NK-92 treated with Interleukin-12 subunit alpha and Interleukin-12 subunit beta, amount 100 ng/mL, for 24 hours (cell line): ENCODE data around the gene OR9A4.
"Not testable (repeated sequence)": the region's sequence is repeated elsewhere in the genome, so short reads cannot be mapped to it uniquely, and the experiment has no call there.

Experiments
- DNase-seq: peaks from one replicate; lab custom pipeline; 2025; lab: John Stamatoyannopoulos, UW

OR9A4 gene

GRCh38 chr7:141916099-141916498, at the start of gene OR9A4:
Gene OR9A4 (plus strand): TSS chr7:141916399. CDS start chr7:141918876, 2,477 bp downstream.
- no peak for DNase-seq

- no peak for DNase-seq
Measured at GRCh38 chr7:141866974-141867373, 49.2 kb upstream of the OR9A4 start.

- DNase-seq, result no peak
Measured at GRCh38 chr7:141872931-141873330, 43.3 kb upstream of the OR9A4 start.

DNA sequence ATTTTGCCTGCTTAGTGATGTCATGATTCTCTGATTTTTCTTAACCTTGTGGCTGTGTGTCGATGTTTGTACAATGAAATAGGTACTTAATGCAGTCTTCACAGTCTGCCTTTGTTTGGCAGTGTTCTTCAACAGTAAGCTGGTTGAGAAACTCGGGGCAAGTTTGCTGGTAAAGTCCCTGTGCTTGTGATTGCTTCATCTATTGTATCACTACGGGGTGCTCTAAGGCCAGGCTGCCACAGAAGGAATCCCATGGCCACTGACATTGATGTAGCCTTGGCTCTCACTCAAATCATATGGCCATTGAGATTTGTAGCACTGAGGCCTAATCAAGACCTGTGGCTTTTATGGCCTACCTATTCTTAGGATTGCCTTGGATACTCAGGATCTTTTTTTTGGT, 41.4 kb upstream of the OR9A4 start:
- DNase-seq, result no peak

- DNase-seq, result no peak
Measured at GRCh38 chr7:141875453-141875852, 40.7 kb upstream of the OR9A4 start.

GRCh38 chr7:141876371-141876770, 39.8 kb upstream of the OR9A4 start:
- DNase-seq, result no peak

- no peak for DNase-seq
Measured at GRCh38 chr7:141877365-141877764, 38.8 kb upstream of the OR9A4 start.

DNA sequence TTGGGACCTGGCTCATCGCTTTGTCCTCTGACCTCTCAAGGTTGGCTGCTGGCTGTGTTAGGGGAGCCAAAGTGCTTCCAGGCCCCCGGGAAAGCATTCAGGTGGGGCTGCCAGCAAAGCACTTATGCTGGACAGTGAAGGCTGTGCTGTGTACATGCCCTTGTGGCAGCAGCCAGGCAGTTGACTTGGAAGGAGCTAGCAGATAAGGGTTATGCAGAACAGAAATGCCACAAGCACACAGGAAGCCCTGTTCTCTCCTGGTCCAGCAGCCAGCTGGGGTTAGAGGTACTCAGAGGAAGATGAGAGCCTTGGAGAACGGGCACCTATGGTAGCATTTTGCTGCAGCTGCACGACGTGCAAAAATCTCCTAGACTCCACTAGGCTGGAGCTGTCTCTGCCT, 35.2 kb upstream of the OR9A4 start:
- DNase-seq, result no peak

GRCh38 chr7:141884539-141885225, 31.5 kb upstream of the OR9A4 start:
- DNase-seq, result no peak

DNA sequence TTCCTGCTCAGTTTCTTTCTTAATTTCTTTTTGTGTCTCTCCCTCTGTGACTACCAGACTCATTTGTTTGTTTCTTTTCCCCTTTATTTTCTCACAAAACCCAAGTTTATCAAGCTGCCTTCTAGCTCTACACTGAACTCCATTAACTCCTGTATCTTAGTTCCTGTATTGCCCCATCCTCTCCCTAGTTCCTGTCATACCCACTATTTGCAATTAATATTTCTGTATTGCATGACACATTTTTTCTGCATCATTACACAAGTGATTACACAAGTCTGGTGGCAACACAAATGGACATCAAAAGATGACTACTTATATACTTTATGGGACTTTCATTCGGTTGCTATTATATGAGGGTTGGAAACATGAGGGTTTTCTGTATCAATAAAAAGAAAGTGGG, 26.9 kb upstream of the OR9A4 start:
- no peak for DNase-seq

GRCh38 chr7:141891336-141891735, 24.9 kb upstream of the OR9A4 start:
- DNase-seq, result no peak

DNA sequence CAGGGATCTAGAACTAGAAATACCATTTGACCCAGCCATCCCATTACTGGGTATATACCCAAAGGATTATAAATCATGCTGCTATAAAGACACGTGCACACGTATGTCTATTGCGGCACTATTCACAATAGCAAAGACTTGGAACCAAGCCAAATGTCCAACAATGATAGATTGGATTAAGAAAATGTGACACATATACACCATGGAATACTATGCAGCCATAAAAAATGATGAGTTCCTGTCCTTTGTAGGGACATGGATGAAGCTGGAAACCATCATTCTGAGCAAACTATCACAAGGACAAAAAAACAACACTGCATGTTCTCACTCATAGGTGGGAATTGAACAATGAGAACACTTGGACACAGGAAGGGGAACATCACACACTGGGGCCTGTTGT, 16.8 kb upstream of the OR9A4 start:
- DNase-seq, result not testable (repeated sequence)

DNA sequence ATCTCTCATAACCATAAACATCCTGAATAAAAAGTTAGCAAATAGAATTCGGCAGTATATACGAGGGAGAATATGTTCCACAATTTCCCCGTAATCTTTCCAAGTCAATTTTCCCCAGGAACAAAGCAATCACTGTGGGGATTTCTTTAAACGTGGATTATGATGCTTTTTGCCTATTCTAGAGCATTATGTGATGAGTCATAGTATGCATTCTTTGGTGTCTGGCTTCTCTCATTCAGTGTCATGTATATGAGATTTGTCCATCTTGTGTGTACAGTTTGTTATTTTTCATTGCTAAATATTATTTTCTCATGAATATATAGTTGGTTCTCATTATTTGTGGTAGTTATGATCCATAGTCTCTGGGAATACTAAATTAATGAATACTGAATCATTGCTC, 9.9 kb upstream of the OR9A4 start:
- DNase-seq, result no peak

GRCh38 chr7:141911391-141911790, 4.8 kb upstream of the OR9A4 start:
- DNase-seq, result no peak

DNA sequence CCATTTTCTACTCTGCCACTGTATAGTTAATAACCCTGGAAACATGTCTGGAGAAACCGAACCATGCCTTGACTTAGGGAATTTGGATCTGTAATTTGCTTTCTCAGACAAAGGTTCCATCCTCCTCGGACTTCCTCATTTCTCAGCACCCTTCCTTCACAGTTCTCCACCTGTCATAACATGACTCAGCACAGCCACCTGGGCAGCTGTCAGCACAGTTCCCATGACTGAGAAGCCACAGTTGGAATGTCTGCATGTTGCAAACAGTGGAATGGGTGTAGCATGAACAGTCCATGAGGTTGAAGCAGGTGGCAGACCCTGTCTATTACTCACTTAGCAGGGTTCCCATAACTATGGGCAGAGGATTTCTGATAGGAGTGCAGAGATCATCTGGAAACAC, 634 bp upstream of the OR9A4 start:
- DNase-seq, result no peak

DNA sequence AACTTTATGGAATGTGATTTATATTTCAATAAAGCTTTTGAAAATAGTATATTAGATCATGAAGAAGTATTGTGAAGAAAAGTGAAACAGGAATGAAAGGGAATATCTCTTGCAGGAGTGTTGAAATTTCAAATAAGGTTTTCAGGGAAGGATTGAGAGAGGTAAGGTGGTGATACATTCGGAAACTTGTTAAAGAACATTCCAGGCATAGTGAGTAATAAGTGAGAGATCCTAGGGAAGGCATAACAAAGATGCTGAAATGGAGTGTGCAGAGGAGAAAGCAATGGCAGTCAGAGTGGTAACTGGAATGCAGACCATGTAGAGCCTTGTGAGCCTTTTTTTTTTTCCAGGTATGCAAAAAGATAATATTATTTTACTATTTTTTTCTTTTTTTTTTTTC, 4.1 kb downstream of the OR9A4 start:
- no peak for DNase-seq

DNA sequence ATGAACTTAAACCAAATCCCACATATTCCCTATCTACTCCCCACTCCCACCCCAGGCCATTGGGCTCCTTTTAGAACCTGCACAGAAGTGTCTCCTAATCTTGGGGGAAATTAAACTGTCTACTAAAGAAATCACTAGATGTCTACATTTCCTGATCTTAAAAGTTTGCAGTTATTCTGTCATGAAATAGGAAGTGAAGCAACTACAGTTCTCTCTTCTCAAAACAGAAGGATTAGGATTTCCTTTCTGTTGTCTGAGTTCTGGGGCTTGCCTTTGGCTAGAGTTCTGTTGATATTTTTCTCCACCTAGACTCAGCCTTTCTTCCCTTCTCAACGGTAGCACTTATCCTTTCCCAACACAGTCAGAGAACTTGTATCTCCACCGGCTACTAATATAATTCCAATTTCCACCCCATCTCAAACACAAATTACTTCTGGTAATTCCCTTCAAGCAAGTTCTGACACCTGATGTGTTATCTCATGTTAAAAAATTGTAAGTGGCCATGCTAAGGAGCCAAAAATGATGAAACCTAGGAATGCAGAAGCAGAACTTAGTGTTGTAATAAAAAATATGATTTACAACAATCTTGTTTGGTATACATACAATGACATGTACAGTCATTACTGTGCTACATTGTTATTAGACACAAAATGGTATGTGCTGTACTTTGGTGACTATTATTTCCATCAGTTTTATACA, 12.1 kb downstream of the OR9A4 start:
- no peak for DNase-seq

- DNase-seq, result no peak
Measured at GRCh38 chr7:141928845-141929195, 12.6 kb downstream of the OR9A4 start.

DNA sequence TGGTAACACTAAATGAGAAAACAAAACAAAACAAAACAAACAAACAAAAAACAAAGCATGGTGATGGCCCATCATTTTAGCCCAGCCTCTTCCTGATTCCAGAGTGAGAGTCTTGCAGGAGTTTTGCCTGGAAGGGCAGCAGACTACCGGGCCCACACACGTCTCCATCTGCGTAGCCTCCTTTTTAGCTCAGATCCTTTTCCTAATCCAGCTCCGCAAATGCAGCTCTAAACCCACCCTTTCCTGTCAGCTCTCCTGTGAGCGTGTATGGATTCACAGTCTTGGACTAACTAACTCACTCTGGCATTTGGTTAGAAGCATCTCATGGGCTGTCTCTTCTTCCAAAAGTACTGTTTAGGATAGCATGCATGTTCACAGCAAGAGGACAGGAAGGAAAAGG, 14.0 kb downstream of the OR9A4 start:
- DNase-seq, result no peak

GRCh38 chr7:141941075-141941474, 24.9 kb downstream of the OR9A4 start:
- DNase-seq, result no peak

GRCh38 chr7:141943846-141944245, 27.6 kb downstream of the OR9A4 start:
- DNase-seq, result no peak

DNA sequence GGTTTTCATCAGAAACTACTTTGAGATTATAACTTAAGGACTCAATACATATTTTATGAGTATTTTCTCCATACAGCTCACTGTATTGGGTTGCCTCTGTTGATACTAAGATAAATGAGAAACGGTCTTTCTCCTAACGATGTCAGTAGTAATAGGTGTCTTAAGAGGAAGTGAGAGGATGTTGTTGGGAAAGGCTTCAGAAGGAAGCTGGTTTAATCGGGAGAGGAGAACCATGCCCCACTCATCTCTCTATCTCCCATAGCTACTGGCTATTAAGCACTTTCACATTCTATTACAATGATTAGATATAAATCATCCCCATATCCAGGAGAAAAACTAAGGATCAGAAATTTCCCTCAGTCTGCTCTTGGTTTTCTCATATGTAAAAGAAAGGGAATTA, 28.6 kb downstream of the OR9A4 start:
- no peak for DNase-seq

DNA sequence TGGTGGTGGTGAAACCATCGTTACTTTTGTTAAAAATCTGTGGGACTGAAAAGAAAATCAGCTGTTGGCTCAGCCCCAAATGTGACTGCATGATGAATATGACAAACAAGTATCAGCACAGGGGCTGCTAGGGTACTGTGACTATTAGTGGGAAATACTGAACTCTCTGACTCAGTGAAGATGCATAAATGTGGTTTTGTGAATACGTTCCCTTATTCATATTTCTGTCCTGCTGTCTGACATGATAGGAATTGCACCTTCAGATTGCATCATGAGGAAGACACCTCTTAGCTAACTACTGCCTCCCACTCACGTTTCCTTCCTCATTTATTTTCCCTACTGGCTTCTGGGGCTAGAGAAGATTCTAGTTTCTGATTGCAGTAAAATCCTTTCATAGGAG, 29.2 kb downstream of the OR9A4 start:
- DNase-seq, result no peak

DNA sequence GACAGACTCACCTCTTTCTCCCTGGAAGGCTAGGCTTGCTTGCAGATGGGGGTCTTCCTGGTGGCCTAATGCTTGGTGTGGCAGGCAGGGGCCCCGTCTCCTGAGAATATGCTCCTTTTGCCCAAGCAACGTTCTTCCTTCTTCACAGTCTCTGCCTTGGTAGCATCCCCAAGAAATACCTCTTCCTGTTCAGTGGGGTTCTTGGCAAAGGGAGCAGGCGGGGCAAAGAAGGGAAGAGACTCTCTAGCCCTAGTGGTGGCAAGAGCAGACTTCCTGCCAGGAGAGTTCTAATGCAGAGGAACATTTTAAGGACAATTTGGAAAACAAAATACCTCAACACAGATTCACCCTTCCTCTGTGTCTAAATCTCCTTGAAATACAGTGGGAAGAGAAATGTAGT, 30.6 kb downstream of the OR9A4 start, which contains the start of gene CLEC5A:
Gene CLEC5A (minus strand): TSS at position 179 of the 400 bp plus-strand sequence. CDS start 682 bp downstream, outside the sequence.
- DNase-seq, result no peak
